Measurements from ENCODE around the gene PALD1. TPM values are rescaled to one million over a fixed set of nuclear protein-coding genes. Genes with fewer than 3 reads are reported as not detected.

The PALD1 gene
- total RNA-seq, 2 experiments from 2014 or later, result 0.36 to 0.44 TPM

DNA sequence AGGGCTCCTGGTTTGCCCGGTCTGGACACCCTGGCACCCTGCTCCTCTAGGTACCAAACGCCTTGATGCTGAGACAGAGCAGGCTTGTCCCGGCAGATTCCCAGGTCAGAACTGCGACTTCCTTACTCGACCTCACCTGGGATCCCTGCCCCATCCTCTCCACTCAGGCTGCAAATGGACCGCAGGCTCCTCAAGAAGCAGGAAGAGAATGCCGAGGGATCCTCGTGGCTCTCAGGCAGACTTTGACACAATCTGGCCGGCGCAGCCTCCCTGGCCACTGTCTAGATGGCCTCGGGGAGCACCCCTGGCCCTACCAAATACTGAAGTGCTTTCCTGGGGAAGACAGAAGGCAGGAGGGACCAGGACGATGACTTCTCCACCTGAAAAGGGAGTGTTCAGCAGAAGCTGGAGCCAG lies 36.7 kb upstream of the PALD1 start:
- Mint-ChIP-seq H3K27ac (no peak overlapping the region), H3K36me3 (ENCODE audit: low read depth) (no peaks in the 10 kb centered on the region), H3K4me3 (peak overlapping the region; percentile 16), H3K9me3 (no peaks in the 10 kb centered on the region), H3K27me3 (peaks cover 57% of the 10 kb centered on the region), H3K4me1 (ENCODE audit: low read depth) (peaks cover 11% of the 10 kb centered on the region)
- ChIA-PET POLR2A (interaction anchor here (1.4 kb wide), 1 partner anchor 11 kb away, joined by 4 read pairs; no protein-coding TSS in a partner anchor), CTCF (no interaction called here)
- H3K27ac ChIP-seq (ENCODE audit: low read depth in 1 of 2, low read length in 2 of 2), result no peak overlapping the region
- intact Hi-C loops (cut with DNase I, micrococcal nuclease), result no loop called here
- TF ChIP-seq, protein P1, sequence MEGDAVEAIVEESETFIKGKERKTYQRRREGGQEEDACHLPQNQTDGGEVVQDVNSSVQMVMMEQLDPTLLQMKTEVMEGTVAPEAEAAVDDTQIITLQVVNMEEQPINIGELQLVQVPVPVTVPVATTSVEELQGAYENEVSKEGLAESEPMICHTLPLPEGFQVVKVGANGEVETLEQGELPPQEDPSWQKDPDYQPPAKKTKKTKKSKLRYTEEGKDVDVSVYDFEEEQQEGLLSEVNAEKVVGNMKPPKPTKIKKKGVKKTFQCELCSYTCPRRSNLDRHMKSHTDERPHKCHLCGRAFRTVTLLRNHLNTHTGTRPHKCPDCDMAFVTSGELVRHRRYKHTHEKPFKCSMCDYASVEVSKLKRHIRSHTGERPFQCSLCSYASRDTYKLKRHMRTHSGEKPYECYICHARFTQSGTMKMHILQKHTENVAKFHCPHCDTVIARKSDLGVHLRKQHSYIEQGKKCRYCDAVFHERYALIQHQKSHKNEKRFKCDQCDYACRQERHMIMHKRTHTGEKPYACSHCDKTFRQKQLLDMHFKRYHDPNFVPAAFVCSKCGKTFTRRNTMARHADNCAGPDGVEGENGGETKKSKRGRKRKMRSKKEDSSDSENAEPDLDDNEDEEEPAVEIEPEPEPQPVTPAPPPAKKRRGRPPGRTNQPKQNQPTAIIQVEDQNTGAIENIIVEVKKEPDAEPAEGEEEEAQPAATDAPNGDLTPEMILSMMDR (IDR thresholded peaks at IDR 0.05), result no peak
- peaks cover 39 to 45% of the 10 kb centered on the region in 2 experiments for H3K27me3 ChIP-seq (ENCODE audit: control insufficient read depth in 1 of 2, insufficient read depth in 2 of 2, low read length in 2 of 2)
- no peaks in the 10 kb centered on the region for H3K36me3 ChIP-seq (ENCODE audit: insufficient read depth, low read length)
- ATAC-seq (ENCODE audit: poor library complexity) (no peak), DNase-seq (no peak)
- peaks cover 18% of the 10 kb centered on the region for H3K4me1 ChIP-seq (ENCODE audit: insufficient read depth, low read length)
- H3K9me3 ChIP-seq (ENCODE audit: control insufficient read depth in 1 of 2, insufficient read depth in 1 of 2, low read length in 2 of 2), result peaks cover 0 to 15% of the 10 kb centered on the region in 2 experiments
- no peak overlapping the region for H3K4me3 ChIP-seq (ENCODE audit: low read length)

DNA sequence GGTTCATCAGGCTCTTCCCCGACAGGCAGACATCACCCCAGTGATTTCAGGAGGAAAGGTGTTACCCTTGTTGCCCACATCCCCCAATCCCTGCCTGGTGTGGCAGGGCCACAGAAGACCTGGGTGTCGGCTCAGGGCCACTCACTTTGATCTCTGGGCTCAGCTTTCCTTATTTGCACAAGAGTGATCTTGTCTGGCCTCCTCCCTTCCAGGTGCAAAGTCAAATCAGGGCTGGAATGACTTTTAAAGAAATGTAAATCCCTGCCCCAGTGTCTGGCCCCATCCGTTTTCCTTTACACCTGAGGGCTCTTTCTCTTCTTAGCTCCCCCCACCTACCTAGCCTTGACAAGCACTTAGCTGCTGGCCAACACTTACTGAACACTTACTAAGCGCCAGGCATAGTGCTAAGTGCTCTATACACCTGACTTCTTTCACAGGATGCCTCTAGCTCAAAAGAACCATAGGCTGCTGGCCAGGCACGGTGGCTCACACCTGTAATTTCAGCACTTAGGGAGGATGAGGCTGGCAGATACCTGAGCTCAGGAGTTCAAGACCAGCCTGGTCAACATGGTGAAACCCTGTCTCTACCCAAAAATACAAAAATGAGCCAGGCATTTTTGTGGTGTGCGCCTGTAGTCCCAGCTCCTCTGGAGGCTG lies 36.1 kb upstream of the PALD1 start:
- H3K36me3 ChIP-seq (ENCODE audit: insufficient read depth, low read length), result no peaks in the 10 kb centered on the region
- Mint-ChIP-seq H3K9me3 (no peaks in the 10 kb centered on the region), H3K27me3 (peaks cover 57% of the 10 kb centered on the region), H3K36me3 (ENCODE audit: low read depth) (no peaks in the 10 kb centered on the region), H3K27ac (no peak overlapping the region), H3K4me1 (ENCODE audit: low read depth) (peaks cover 11% of the 10 kb centered on the region), H3K4me3 (peak overlapping the region; percentile 50)
- peaks cover 0 to 15% of the 10 kb centered on the region in 2 experiments for H3K9me3 ChIP-seq (ENCODE audit: control insufficient read depth in 1 of 2, insufficient read depth in 1 of 2, low read length in 2 of 2)
- ChIA-PET CTCF (no interaction called here), POLR2A (interaction anchor here (1.4 kb wide), 1 partner anchor 11 kb away, joined by 4 read pairs; no protein-coding TSS in a partner anchor)
- H3K27me3 ChIP-seq (ENCODE audit: control insufficient read depth in 1 of 2, insufficient read depth in 2 of 2, low read length in 2 of 2), result peaks cover 39 to 45% of the 10 kb centered on the region in 2 experiments
- DNase-seq (no peak), ATAC-seq (ENCODE audit: poor library complexity) (no peak)
- H3K4me3 ChIP-seq (ENCODE audit: low read length), result no peak overlapping the region
- intact Hi-C loops (cut with DNase I, micrococcal nuclease), result no loop called here
- H3K4me1 ChIP-seq (ENCODE audit: insufficient read depth, low read length), result peaks cover 18% of the 10 kb centered on the region
- no peak overlapping the region for H3K27ac ChIP-seq (ENCODE audit: low read depth in 1 of 2, low read length in 2 of 2)
- TF ChIP-seq, protein P1 (IDR thresholded peaks at IDR 0.05), result no peak

DNA sequence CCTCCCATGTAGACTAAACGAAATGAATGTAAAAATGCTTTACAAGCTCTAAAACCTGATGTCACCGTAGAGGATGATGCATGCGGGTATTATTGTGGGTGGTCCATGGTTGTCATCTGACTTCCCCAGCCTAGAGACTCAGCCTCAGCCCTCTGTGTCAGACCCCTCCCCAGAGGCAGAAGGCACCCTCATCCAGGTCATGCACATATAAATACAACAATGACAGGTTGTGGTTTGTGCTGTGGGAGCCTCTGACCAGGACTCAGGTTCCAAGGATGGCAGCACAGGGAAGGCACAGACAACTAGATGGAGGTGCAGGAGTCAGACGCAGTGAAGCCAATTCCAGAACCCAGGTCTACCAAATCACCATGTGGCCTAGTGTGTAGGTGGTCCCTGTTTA lies 33.8 kb upstream of the PALD1 start:
- Mint-ChIP-seq H3K9me3 (no peaks in the 10 kb centered on the region), H3K36me3 (ENCODE audit: low read depth) (no peaks in the 10 kb centered on the region), H3K4me1 (ENCODE audit: low read depth) (peaks cover 11% of the 10 kb centered on the region), H3K27me3 (peaks cover 43% of the 10 kb centered on the region), H3K4me3 (no peak overlapping the region), H3K27ac (no peak overlapping the region)
- ChIA-PET POLR2A (no interaction called here), CTCF (interaction anchor here (2.0 kb wide), 1 partner anchor 17 kb away, joined by 5 read pairs; no protein-coding TSS in a partner anchor)
- Histone ChIP-seq H3K27ac (ENCODE audit: low read depth in 1 of 2, low read length in 2 of 2) (no peak overlapping the region), H3K9me3 (ENCODE audit: control insufficient read depth in 1 of 2, insufficient read depth in 1 of 2, low read length in 2 of 2) (peaks cover 0 to 15% of the 10 kb centered on the region in 2 experiments), H3K27me3 (ENCODE audit: control insufficient read depth in 1 of 2, insufficient read depth in 2 of 2, low read length in 2 of 2) (peaks cover 30 to 32% of the 10 kb centered on the region in 2 experiments), H3K4me3 (ENCODE audit: low read length) (no peak overlapping the region), H3K4me1 (ENCODE audit: insufficient read depth, low read length) (peaks cover 18% of the 10 kb centered on the region), H3K36me3 (ENCODE audit: insufficient read depth, low read length) (no peaks in the 10 kb centered on the region)
- ATAC-seq (ENCODE audit: poor library complexity), result no peak
- intact Hi-C loops (cut with DNase I, micrococcal nuclease), result no loop called here
- DNase-seq, result no peak
- TF ChIP-seq, protein P1 (IDR thresholded peaks at IDR 0.05), result no peak

Data from CD4-positive, alpha-beta T cell (primary cell).